Muscle layer of colon (tissue), 2 donors: Measurements from ENCODE around the gene ST6GAL1.
"Not testable (repeated sequence)": the region's sequence is repeated elsewhere in the genome, so short reads cannot be mapped to it uniquely, and the experiment has no call there.

Experiments
- H3K27ac ChIP-seq: one replicate; pipeline ENCODE4 v1.7.0; 2013; ENCODE audit warnings: low read depth, mild to moderate bottlenecking, low read length, moderate library complexity
- H3K27me3 ChIP-seq, 2 donors: one replicate each; pipeline ENCODE4 v1.7.0; 2013; ENCODE audit warnings: low read length in 2 of 2, mild to moderate bottlenecking in 2 of 2; ENCODE audit not compliant: insufficient read depth in 2 of 2, control insufficient read depth in 1 of 2
- H3K36me3 ChIP-seq: one replicate; pipeline ENCODE4 v1.7.0; 2013; ENCODE audit warnings: mild to moderate bottlenecking, low read length; ENCODE audit not compliant: insufficient read depth
- H3K4me1 ChIP-seq: one replicate; pipeline ENCODE4 v1.7.0; 2013; ENCODE audit warnings: mild to moderate bottlenecking, low read length; ENCODE audit not compliant: insufficient read depth
- H3K4me3 ChIP-seq, 2 donors: one replicate each; pipeline ENCODE4 v1.7.0; 2013; ENCODE audit warnings: low read length in 2 of 2, low read depth in 1 of 2, mild to moderate bottlenecking in 1 of 2, moderate library complexity in 1 of 2
- H3K9ac ChIP-seq: one replicate; pipeline ENCODE4 v1.7.0; 2013; ENCODE audit warnings: low read length
- H3K9me3 ChIP-seq: one replicate; pipeline ENCODE4 v1.7.0; 2013; ENCODE audit warnings: mild to moderate bottlenecking, low read length
- donor health status: abdominal sarcoma.
- donor health status: Adenocarcinoma of cecum.

The ST6GAL1 gene

GRCh38 chr3:187017511-187018230 lies 87.3 kb downstream of the ST6GAL1 start:
- no peak overlapping the region for H3K27ac ChIP-seq
- peaks cover 3% of the 10 kb centered on the region for H3K4me1 ChIP-seq

GRCh38 chr3:187019542-187020072 lies 89.3 kb downstream of the ST6GAL1 start:
- H3K9me3 ChIP-seq: no peaks in the 10 kb centered on the region
- H3K4me1 ChIP-seq: no peaks in the 10 kb centered on the region
- no peaks in the 10 kb centered on the region for H3K36me3 ChIP-seq
- no peak overlapping the region for H3K27ac ChIP-seq
- H3K27me3 ChIP-seq: no peaks in the 10 kb centered on the region
- H3K4me3 ChIP-seq: no peak overlapping the region
- H3K9ac ChIP-seq: no peak overlapping the region

More at GRCh38 chr3:187017511-187018230, 87.3 kb downstream of the ST6GAL1 start:
- no peaks in the 10 kb centered on the region for H3K9me3 ChIP-seq
- H3K36me3 ChIP-seq: no peaks in the 10 kb centered on the region
- H3K9ac ChIP-seq: no peak overlapping the region
- H3K27me3 ChIP-seq: no peaks in the 10 kb centered on the region
- H3K4me3 ChIP-seq: no peak overlapping the region

GRCh38 chr3:187020376-187020775 lies 90.0 kb downstream of the ST6GAL1 start:
- no peak overlapping the region for H3K4me3 ChIP-seq
- no peaks in the 10 kb centered on the region for H3K4me1 ChIP-seq
- no peak overlapping the region for H3K9ac ChIP-seq
- H3K36me3 ChIP-seq: no peaks in the 10 kb centered on the region
- H3K27me3 ChIP-seq: no peaks in the 10 kb centered on the region
- H3K9me3 ChIP-seq: no peaks in the 10 kb centered on the region
- no peak overlapping the region for H3K27ac ChIP-seq

GRCh38 chr3:187021748-187022402 lies 91.5 kb downstream of the ST6GAL1 start:
- Histone ChIP-seq H3K27me3 (no peaks in the 10 kb centered on the region), H3K4me3 (no peak overlapping the region), H3K4me1 (no peaks in the 10 kb centered on the region), H3K27ac (no peak overlapping the region), H3K9ac (no peak overlapping the region), H3K9me3 (no peaks in the 10 kb centered on the region), H3K36me3 (no peaks in the 10 kb centered on the region)

- Histone ChIP-seq H3K4me1 (no peaks in the 10 kb centered on the region), H3K9me3 (no peaks in the 10 kb centered on the region), H3K4me3 (no peak overlapping the region), H3K9ac (no peak overlapping the region), H3K36me3 (no peaks in the 10 kb centered on the region), H3K27me3 (no peaks in the 10 kb centered on the region), H3K27ac (no peak overlapping the region)
These were observed 92.2 kb downstream of the ST6GAL1 start for GRCh38 chr3:187022403-187023029.

GRCh38 chr3:187023340-187023739 lies 93.0 kb downstream of the ST6GAL1 start:
- not testable (repeated sequence) for H3K4me1 ChIP-seq, H3K27me3 ChIP-seq, H3K36me3 ChIP-seq, H3K9me3 ChIP-seq, H3K27ac ChIP-seq, H3K9ac ChIP-seq, H3K4me3 ChIP-seq

- no peak overlapping the region for H3K9ac ChIP-seq
- no peaks in the 10 kb centered on the region for H3K36me3 ChIP-seq
- H3K4me1 ChIP-seq: no peaks in the 10 kb centered on the region
- H3K27me3 ChIP-seq: no peaks in the 10 kb centered on the region
- no peak overlapping the region for H3K4me3 ChIP-seq
- H3K9me3 ChIP-seq: no peaks in the 10 kb centered on the region
- H3K27ac ChIP-seq: no peak overlapping the region
These were observed 94.4 kb downstream of the ST6GAL1 start for GRCh38 chr3:187024536-187025226.

- H3K9me3 ChIP-seq: no peaks in the 10 kb centered on the region
- no peak overlapping the region for H3K4me3 ChIP-seq
- H3K27ac ChIP-seq: no peak overlapping the region
- H3K27me3 ChIP-seq: no peaks in the 10 kb centered on the region
- no peaks in the 10 kb centered on the region for H3K4me1 ChIP-seq
- no peak overlapping the region for H3K9ac ChIP-seq
- no peaks in the 10 kb centered on the region for H3K36me3 ChIP-seq
These were observed 94.9 kb downstream of the ST6GAL1 start for GRCh38 chr3:187025254-187025655.

- Histone ChIP-seq H3K27me3 (no peaks in the 10 kb centered on the region), H3K9me3 (no peaks in the 10 kb centered on the region), H3K4me3 (no peak overlapping the region), H3K36me3 (no peaks in the 10 kb centered on the region), H3K9ac (no peak overlapping the region), H3K4me1 (no peaks in the 10 kb centered on the region), H3K27ac (no peak overlapping the region)
These were observed 95.5 kb downstream of the ST6GAL1 start for GRCh38 chr3:187025656-187026316.

GRCh38 chr3:187026317-187026670 lies 96.0 kb downstream of the ST6GAL1 start:
- H3K4me1 ChIP-seq: no peaks in the 10 kb centered on the region
- H3K36me3 ChIP-seq: no peaks in the 10 kb centered on the region
- H3K27me3 ChIP-seq: no peaks in the 10 kb centered on the region
- no peaks in the 10 kb centered on the region for H3K9me3 ChIP-seq
- H3K4me3 ChIP-seq: no peak overlapping the region
- H3K9ac ChIP-seq: no peak overlapping the region
- H3K27ac ChIP-seq: no peak overlapping the region
